HCT116 (cell line): ENCODE data around the gene RBM47.

Source experiments
- TF ChIP-seq, protein P1 (sequence below), 3 experiments: fragments of 200-600 bp in 1 of 3; sonication (generic) in 1 of 3; IDR thresholded peaks in 2 of 3; conservative IDR thresholded peaks in 1 of 3; 2 replicates each; pipeline ENCODE4 v1.5.1; 2012 to 2017; ENCODE audit warnings: low read depth in 2 of 3, low read length in 2 of 3, antibody characterized with exemption in 1 of 3, borderline replicate concordance in 1 of 3, control low read depth in 1 of 3, mild to moderate bottlenecking in 1 of 3, mixed read lengths in 1 of 3, mixed run types in 1 of 3, moderate library complexity in 1 of 3; ENCODE audit not compliant: insufficient read depth in 1 of 3
- TF ChIP-seq, protein P2 (sequence below): IDR thresholded peaks from 2 replicates; pipeline ENCODE4 v1.6.1; 2012; ENCODE audit warnings: low read depth

DNA sequence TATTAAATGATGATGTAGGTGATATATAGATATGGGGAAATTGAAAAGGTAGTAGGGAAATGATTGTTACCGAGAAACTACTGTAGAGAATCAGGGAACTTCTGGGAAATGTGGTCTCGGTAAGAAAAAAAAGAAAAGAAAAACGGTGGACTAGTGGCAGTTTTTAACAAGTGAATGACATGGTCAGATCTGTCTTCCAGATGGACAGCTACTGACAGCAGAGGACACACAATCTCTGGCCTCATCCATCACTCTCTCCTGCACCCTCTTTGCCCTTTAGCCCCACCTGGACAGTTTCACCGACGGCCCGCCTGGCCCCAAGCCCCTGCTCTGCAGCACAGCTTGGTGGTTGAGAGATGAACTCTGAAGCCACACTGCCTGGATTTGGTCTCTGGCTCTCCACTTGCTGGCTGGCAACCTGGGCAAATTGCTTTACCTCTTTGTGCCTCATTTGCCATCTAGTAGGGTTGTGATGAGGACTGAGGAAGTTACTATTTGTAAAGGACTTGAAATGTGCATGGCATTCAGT is 23.4 kb downstream of the RBM47 start:
- TF ChIP-seq, protein P1, sequence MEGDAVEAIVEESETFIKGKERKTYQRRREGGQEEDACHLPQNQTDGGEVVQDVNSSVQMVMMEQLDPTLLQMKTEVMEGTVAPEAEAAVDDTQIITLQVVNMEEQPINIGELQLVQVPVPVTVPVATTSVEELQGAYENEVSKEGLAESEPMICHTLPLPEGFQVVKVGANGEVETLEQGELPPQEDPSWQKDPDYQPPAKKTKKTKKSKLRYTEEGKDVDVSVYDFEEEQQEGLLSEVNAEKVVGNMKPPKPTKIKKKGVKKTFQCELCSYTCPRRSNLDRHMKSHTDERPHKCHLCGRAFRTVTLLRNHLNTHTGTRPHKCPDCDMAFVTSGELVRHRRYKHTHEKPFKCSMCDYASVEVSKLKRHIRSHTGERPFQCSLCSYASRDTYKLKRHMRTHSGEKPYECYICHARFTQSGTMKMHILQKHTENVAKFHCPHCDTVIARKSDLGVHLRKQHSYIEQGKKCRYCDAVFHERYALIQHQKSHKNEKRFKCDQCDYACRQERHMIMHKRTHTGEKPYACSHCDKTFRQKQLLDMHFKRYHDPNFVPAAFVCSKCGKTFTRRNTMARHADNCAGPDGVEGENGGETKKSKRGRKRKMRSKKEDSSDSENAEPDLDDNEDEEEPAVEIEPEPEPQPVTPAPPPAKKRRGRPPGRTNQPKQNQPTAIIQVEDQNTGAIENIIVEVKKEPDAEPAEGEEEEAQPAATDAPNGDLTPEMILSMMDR (IDR thresholded peaks at IDR 0.05 in 2 of 3, conservative IDR thresholded peaks at IDR 0.05 in 1 of 3; ENCODE audit: borderline replicate concordance in 1 of 3, insufficient read depth in 1 of 3, low read depth in 2 of 3, low read length in 2 of 3): 0 out of 6 replicates have a peak, but pooled peaks of 1 of the 3 experiments have one; percentile 10
- TF ChIP-seq, protein P2, sequence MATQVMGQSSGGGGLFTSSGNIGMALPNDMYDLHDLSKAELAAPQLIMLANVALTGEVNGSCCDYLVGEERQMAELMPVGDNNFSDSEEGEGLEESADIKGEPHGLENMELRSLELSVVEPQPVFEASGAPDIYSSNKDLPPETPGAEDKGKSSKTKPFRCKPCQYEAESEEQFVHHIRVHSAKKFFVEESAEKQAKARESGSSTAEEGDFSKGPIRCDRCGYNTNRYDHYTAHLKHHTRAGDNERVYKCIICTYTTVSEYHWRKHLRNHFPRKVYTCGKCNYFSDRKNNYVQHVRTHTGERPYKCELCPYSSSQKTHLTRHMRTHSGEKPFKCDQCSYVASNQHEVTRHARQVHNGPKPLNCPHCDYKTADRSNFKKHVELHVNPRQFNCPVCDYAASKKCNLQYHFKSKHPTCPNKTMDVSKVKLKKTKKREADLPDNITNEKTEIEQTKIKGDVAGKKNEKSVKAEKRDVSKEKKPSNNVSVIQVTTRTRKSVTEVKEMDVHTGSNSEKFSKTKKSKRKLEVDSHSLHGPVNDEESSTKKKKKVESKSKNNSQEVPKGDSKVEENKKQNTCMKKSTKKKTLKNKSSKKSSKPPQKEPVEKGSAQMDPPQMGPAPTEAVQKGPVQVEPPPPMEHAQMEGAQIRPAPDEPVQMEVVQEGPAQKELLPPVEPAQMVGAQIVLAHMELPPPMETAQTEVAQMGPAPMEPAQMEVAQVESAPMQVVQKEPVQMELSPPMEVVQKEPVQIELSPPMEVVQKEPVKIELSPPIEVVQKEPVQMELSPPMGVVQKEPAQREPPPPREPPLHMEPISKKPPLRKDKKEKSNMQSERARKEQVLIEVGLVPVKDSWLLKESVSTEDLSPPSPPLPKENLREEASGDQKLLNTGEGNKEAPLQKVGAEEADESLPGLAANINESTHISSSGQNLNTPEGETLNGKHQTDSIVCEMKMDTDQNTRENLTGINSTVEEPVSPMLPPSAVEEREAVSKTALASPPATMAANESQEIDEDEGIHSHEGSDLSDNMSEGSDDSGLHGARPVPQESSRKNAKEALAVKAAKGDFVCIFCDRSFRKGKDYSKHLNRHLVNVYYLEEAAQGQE: no peak
